ENCODE results near the gene DPP4. TPM values are rescaled to one million over a fixed set of nuclear protein-coding genes. Genes with fewer than 3 reads are reported as not detected.

DPP4 gene
- total RNA-seq, 1 experiment from 2014 or later, result 27.6 TPM

- Mint-ChIP-seq H3K27ac (ENCODE audit: unreplicated experiment) (no peak overlapping the region), H3K9me3 (ENCODE audit: low read depth, unreplicated experiment) (no peaks in the 10 kb centered on the region), H3K36me3 (ENCODE audit: insufficient read depth, unreplicated experiment) (no peaks in the 10 kb centered on the region), H3K4me1 (ENCODE audit: low read depth, unreplicated experiment) (no peaks in the 10 kb centered on the region), H3K4me3 (ENCODE audit: low read depth, unreplicated experiment) (no peak overlapping the region), H3K27me3 (ENCODE audit: unreplicated experiment) (no peaks in the 10 kb centered on the region)
- intact Hi-C loops (cut with micrococcal nuclease; ENCODE audit: unreplicated experiment), result no loop called here
- no peak for TF ChIP-seq CTCF (IDR thresholded peaks at IDR 0.05; ENCODE audit: unreplicated experiment)
- no peak for DNase-seq
- BruUV-seq (replicated peaks), result no TSS peak
- CTCF ChIA-PET, result no interaction called here
These were observed 97.1 kb downstream of the DPP4 start for GRCh38 chr2:161976917-161977316.

- H3K27me3 Mint-ChIP-seq (ENCODE audit: unreplicated experiment), result no peaks in the 10 kb centered on the region
- DNase-seq, result no peak
- H3K4me3 Mint-ChIP-seq (ENCODE audit: low read depth, unreplicated experiment), result no peak overlapping the region
- H3K4me1 Mint-ChIP-seq (ENCODE audit: low read depth, unreplicated experiment), result no peaks in the 10 kb centered on the region
- CTCF ChIA-PET, result no interaction called here
- BruUV-seq (replicated peaks), result no TSS peak
- H3K9me3 Mint-ChIP-seq (ENCODE audit: low read depth, unreplicated experiment), result no peaks in the 10 kb centered on the region
- H3K27ac Mint-ChIP-seq (ENCODE audit: unreplicated experiment), result no peak overlapping the region
- intact Hi-C loops (cut with micrococcal nuclease; ENCODE audit: unreplicated experiment), result no loop called here
- no peak for TF ChIP-seq CTCF (IDR thresholded peaks at IDR 0.05; ENCODE audit: unreplicated experiment)
- H3K36me3 Mint-ChIP-seq (ENCODE audit: insufficient read depth, unreplicated experiment), result no peaks in the 10 kb centered on the region
These were observed 97.7 kb downstream of the DPP4 start for GRCh38 chr2:161976295-161976694.

DNA sequence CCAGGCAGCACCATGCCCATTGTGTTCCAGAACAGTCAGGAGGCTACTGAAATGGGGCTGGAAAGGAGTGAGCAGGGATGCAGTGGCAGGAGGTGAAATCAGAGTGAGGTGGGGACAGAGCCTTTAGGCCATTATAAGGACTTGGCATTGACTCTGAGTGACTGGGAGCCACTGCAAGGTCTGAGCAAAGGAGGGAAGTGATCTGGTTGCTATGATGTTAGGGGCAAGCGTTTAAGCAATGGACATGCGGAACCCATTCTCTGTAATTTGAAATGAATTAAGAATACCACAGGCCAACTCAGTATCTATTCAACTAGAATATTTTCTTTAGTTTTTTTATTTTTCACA lies 98.2 kb downstream of the DPP4 start:
- Mint-ChIP-seq H3K27me3 (ENCODE audit: unreplicated experiment) (no peaks in the 10 kb centered on the region), H3K36me3 (ENCODE audit: insufficient read depth, unreplicated experiment) (no peaks in the 10 kb centered on the region), H3K9me3 (ENCODE audit: low read depth, unreplicated experiment) (no peaks in the 10 kb centered on the region), H3K4me1 (ENCODE audit: low read depth, unreplicated experiment) (no peaks in the 10 kb centered on the region), H3K27ac (ENCODE audit: unreplicated experiment) (no peak overlapping the region), H3K4me3 (ENCODE audit: low read depth, unreplicated experiment) (no peak overlapping the region)
- BruUV-seq (replicated peaks), result no TSS peak
- CTCF ChIA-PET, result no interaction called here
- TF ChIP-seq CTCF (IDR thresholded peaks at IDR 0.05; ENCODE audit: unreplicated experiment), result no peak
- DNase-seq, result no peak
- intact Hi-C loops (cut with micrococcal nuclease; ENCODE audit: unreplicated experiment), result no loop called here

GRCh38 chr2:161975062-161975812 lies 98.8 kb downstream of the DPP4 start:
- no peaks in the 10 kb centered on the region for H3K4me1 Mint-ChIP-seq (ENCODE audit: low read depth, unreplicated experiment)
- H3K36me3 Mint-ChIP-seq (ENCODE audit: insufficient read depth, unreplicated experiment), result no peaks in the 10 kb centered on the region
- CTCF ChIA-PET, result no interaction called here
- TF ChIP-seq CTCF (IDR thresholded peaks at IDR 0.05; ENCODE audit: unreplicated experiment), result no peak
- no peak overlapping the region for H3K4me3 Mint-ChIP-seq (ENCODE audit: low read depth, unreplicated experiment)
- H3K9me3 Mint-ChIP-seq (ENCODE audit: low read depth, unreplicated experiment), result no peaks in the 10 kb centered on the region
- no peak for DNase-seq
- no peak overlapping the region for H3K27ac Mint-ChIP-seq (ENCODE audit: unreplicated experiment)
- no TSS peak for BruUV-seq (replicated peaks)
- intact Hi-C loops (cut with micrococcal nuclease; ENCODE audit: unreplicated experiment), result no loop called here
- H3K27me3 Mint-ChIP-seq (ENCODE audit: unreplicated experiment), result no peaks in the 10 kb centered on the region
